SK-N-SH treated with all-trans-retinoic acid at 6 μM for 48 hours (cell line): Measurements from ENCODE around the gene LAMTOR1.

ENCODE experiments used
- ARNTL ChIP-seq: fragments of 450-650 bp; formaldehyde crosslinking; IDR thresholded peaks from 2 replicates; pipeline ENCODE4 v1.5.0; 2020; ENCODE audit warnings: low read depth, mild to moderate bottlenecking, moderate library complexity, borderline replicate concordance
- ESRRG ChIP-seq: fragments of 250-450 bp; sonication (Bioruptor Pico); IDR thresholded peaks from 2 replicates; pipeline ENCODE4 v1.6.1; 2021; ENCODE audit warnings: mild to moderate bottlenecking
- GLIS3 ChIP-seq: fragments of 250-450 bp; sonication (Bioruptor Pico); IDR thresholded peaks from 2 replicates; pipeline ENCODE4 v1.5.0; 2020; ENCODE audit warnings: mild to moderate bottlenecking, moderate library complexity
- OSR1 ChIP-seq: fragments of 250-450 bp; sonication (Bioruptor Pico); IDR thresholded peaks from 2 replicates; pipeline ENCODE4 v1.8.0; 2022; ENCODE audit warnings: moderate library complexity, mild to moderate bottlenecking, inconsistent platforms
- RARB ChIP-seq: fragments of 250-450 bp; sonication (Bioruptor Pico); IDR thresholded peaks from 2 replicates; pipeline ENCODE4 v1.8.0; 2021; ENCODE audit warnings: mild to moderate bottlenecking, moderate library complexity
- TCF4 ChIP-seq: fragments of 250-450 bp; sonication (Bioruptor Pico); IDR thresholded peaks from 2 replicates; pipeline ENCODE4 v1.8.0; 2021; ENCODE audit warnings: mild to moderate bottlenecking, moderate library complexity, borderline replicate concordance
- TOX ChIP-seq: fragments of 250-450 bp; sonication (Bioruptor Pico); IDR thresholded peaks from 2 replicates; pipeline ENCODE4 v1.8.0; 2021; ENCODE audit warnings: mild to moderate bottlenecking, moderate library complexity, borderline replicate concordance
- ZC3H10 ChIP-seq: fragments of 250-450 bp; sonication (Bioruptor Pico); IDR thresholded peaks from 2 replicates; pipeline ENCODE4 v1.5.1; 2021; ENCODE audit warnings: mild to moderate bottlenecking, moderate library complexity
- ZFP3 ChIP-seq: fragments of 250-450 bp; sonication (Bioruptor Pico); IDR thresholded peaks from 2 replicates; pipeline ENCODE4 v1.5.0; 2020; ENCODE audit warnings: mild to moderate bottlenecking, moderate library complexity
- ZFP30 ChIP-seq: fragments of 450-650 bp; formaldehyde crosslinking; IDR thresholded peaks from 2 replicates; pipeline ENCODE4 v1.5.0; 2022; ENCODE audit warnings: mild to moderate bottlenecking, moderate library complexity
- ZNF8 ChIP-seq: fragments of 450-650 bp; formaldehyde crosslinking; IDR thresholded peaks from 2 replicates; pipeline ENCODE4 v1.5.0; 2020; ENCODE audit warnings: mild to moderate bottlenecking, moderate library complexity
- TF ChIP-seq, protein P1 (sequence below): fragments of 250-450 bp; sonication (Bioruptor Pico); IDR thresholded peaks from 2 replicates; pipeline ENCODE4 v1.5.1; 2020; ENCODE audit warnings: low read depth, mild to moderate bottlenecking, moderate library complexity
- TF ChIP-seq, protein P2 (sequence below): fragments of 250-450 bp; sonication (Bioruptor Pico); IDR thresholded peaks from 2 replicates; pipeline ENCODE4 v1.8.0; 2020; ENCODE audit warnings: mild to moderate bottlenecking, moderate library complexity, borderline replicate concordance
- TF ChIP-seq, protein P3 (sequence below): fragments of 250-450 bp; sonication (Bioruptor Pico); IDR thresholded peaks from 2 replicates; pipeline ENCODE4 v1.5.1; 2021; ENCODE audit warnings: mild to moderate bottlenecking, moderate library complexity

DNA sequence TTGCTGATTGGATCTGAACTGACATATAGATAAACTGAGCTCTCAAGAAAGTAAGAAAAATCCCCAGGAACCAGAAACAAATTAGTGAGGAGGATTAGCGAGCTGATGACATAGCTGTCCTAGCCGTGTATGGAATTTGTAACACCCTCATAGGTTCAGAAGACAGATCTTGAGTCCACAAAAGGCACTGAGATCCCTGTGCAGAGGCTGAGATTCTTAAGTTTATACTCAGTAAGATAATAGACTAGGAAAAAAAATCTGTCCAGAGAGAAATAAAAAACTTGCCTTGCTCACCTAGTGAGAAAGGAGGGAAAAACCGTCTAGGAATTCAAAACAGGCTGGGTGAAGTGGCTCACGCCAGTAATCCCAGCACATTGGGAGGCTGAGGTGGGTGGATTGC is 27.3 kb downstream of the LAMTOR1 start:
- TF ChIP-seq ZC3H10 (CRISPR knock-in tag), result no peak
- TF ChIP-seq ZFP3, result no peak
- TF ChIP-seq ZNF8 (CRISPR knock-in tag), result no peak
- TF ChIP-seq OSR1, result no peak
- TF ChIP-seq, protein P1, sequence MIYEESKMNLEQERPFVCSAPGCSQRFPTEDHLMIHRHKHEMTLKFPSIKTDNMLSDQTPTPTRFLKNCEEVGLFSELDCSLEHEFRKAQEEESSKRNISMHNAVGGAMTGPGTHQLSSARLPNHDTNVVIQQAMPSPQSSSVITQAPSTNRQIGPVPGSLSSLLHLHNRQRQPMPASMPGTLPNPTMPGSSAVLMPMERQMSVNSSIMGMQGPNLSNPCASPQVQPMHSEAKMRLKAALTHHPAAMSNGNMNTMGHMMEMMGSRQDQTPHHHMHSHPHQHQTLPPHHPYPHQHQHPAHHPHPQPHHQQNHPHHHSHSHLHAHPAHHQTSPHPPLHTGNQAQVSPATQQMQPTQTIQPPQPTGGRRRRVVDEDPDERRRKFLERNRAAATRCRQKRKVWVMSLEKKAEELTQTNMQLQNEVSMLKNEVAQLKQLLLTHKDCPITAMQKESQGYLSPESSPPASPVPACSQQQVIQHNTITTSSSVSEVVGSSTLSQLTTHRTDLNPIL (CRISPR knock-in tag), result no peak
- TF ChIP-seq, protein P2, sequence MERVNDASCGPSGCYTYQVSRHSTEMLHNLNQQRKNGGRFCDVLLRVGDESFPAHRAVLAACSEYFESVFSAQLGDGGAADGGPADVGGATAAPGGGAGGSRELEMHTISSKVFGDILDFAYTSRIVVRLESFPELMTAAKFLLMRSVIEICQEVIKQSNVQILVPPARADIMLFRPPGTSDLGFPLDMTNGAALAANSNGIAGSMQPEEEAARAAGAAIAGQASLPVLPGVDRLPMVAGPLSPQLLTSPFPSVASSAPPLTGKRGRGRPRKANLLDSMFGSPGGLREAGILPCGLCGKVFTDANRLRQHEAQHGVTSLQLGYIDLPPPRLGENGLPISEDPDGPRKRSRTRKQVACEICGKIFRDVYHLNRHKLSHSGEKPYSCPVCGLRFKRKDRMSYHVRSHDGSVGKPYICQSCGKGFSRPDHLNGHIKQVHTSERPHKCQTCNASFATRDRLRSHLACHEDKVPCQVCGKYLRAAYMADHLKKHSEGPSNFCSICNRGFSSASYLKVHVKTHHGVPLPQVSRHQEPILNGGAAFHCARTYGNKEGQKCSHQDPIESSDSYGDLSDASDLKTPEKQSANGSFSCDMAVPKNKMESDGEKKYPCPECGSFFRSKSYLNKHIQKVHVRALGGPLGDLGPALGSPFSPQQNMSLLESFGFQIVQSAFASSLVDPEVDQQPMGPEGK (CRISPR knock-in tag), result no peak
- TF ChIP-seq, protein P3, sequence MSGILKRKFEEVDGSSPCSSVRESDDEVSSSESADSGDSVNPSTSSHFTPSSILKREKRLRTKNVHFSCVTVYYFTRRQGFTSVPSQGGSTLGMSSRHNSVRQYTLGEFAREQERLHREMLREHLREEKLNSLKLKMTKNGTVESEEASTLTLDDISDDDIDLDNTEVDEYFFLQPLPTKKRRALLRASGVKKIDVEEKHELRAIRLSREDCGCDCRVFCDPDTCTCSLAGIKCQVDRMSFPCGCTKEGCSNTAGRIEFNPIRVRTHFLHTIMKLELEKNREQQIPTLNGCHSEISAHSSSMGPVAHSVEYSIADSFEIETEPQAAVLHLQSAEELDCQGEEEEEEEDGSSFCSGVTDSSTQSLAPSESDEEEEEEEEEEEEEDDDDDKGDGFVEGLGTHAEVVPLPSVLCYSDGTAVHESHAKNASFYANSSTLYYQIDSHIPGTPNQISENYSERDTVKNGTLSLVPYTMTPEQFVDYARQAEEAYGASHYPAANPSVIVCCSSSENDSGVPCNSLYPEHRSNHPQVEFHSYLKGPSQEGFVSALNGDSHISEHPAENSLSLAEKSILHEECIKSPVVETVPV (CRISPR knock-in tag), result no peak
- no peak for TF ChIP-seq ZFP30 (CRISPR knock-in tag)
- TF ChIP-seq ARNTL (CRISPR knock-in tag), result no peak
- TF ChIP-seq RARB (CRISPR knock-in tag), result no peak
- TF ChIP-seq GLIS3 (CRISPR knock-in tag), result no peak
- no peak for TF ChIP-seq TCF4 (CRISPR knock-in tag)
- no peak for TF ChIP-seq TOX (CRISPR knock-in tag)
- TF ChIP-seq ESRRG (CRISPR knock-in tag), result no peak
